ENCODE measurements around the gene HNRNPM. TPM values are rescaled to one million over a fixed set of nuclear protein-coding genes. Genes with fewer than 3 reads are reported as not detected.

Gene HNRNPM
- total RNA-seq, 1 experiment from 2014 or later = 155 TPM

GRCh38 chr19:8481201-8481600, 36.4 kb downstream of the HNRNPM start:
- peaks cover 54% of the 10 kb centered on the region for H3K36me3 ChIP-seq (replicated peaks; ENCODE audit: control insufficient read depth, insufficient read depth, low read length)

GRCh38 chr19:8481616-8482015, 36.8 kb downstream of the HNRNPM start:
- no peak overlapping the region for H3K4me3 ChIP-seq (ENCODE audit: insufficient read depth, low read depth, low read length)
- no peak for DNase-seq
- no peaks in the 10 kb centered on the region for H3K27me3 ChIP-seq (ENCODE audit: control insufficient read depth, insufficient read depth, low read length)
- peaks cover 56% of the 10 kb centered on the region for H3K36me3 ChIP-seq (replicated peaks; ENCODE audit: control insufficient read depth, insufficient read depth, low read length)

More at GRCh38 chr19:8481201-8481600, 36.4 kb downstream of the HNRNPM start:
- Histone ChIP-seq H3K4me3 (ENCODE audit: insufficient read depth, low read depth, low read length) (no peak overlapping the region), H3K27me3 (ENCODE audit: control insufficient read depth, insufficient read depth, low read length) (no peaks in the 10 kb centered on the region)
- no peak for DNase-seq

- no peak for DNase-seq
- no peak overlapping the region for H3K4me3 ChIP-seq (ENCODE audit: insufficient read depth, low read depth, low read length)
- H3K36me3 ChIP-seq (replicated peaks; ENCODE audit: control insufficient read depth, insufficient read depth, low read length) = peaks cover 58% of the 10 kb centered on the region
- H3K27me3 ChIP-seq (ENCODE audit: control insufficient read depth, insufficient read depth, low read length) = no peaks in the 10 kb centered on the region
Measured at GRCh38 chr19:8482696-8483095, 37.9 kb downstream of the HNRNPM start.

GRCh38 chr19:8483165-8483564, 38.4 kb downstream of the HNRNPM start:
- peaks cover 57% of the 10 kb centered on the region for H3K36me3 ChIP-seq (replicated peaks; ENCODE audit: control insufficient read depth, insufficient read depth, low read length)
- no peak for DNase-seq
- no peak overlapping the region for H3K4me3 ChIP-seq (ENCODE audit: insufficient read depth, low read depth, low read length)
- no peaks in the 10 kb centered on the region for H3K27me3 ChIP-seq (ENCODE audit: control insufficient read depth, insufficient read depth, low read length)

- Histone ChIP-seq H3K27me3 (ENCODE audit: control insufficient read depth, insufficient read depth, low read length) (no peaks in the 10 kb centered on the region), H3K36me3 (replicated peaks; ENCODE audit: control insufficient read depth, insufficient read depth, low read length) (peaks cover 55% of the 10 kb centered on the region), H3K4me3 (ENCODE audit: insufficient read depth, low read depth, low read length) (no peak overlapping the region)
- no peak for DNase-seq
Measured at GRCh38 chr19:8484331-8484894, 39.6 kb downstream of the HNRNPM start.

GRCh38 chr19:8485561-8486371, 41.0 kb downstream of the HNRNPM start:
- Histone ChIP-seq H3K4me3 (ENCODE audit: insufficient read depth, low read depth, low read length) (no peak overlapping the region), H3K36me3 (replicated peaks; ENCODE audit: control insufficient read depth, insufficient read depth, low read length) (peaks cover 53% of the 10 kb centered on the region), H3K27me3 (ENCODE audit: control insufficient read depth, insufficient read depth, low read length) (no peaks in the 10 kb centered on the region)
- no peak for DNase-seq

GRCh38 chr19:8486661-8487136, 41.9 kb downstream of the HNRNPM start:
- no peaks in the 10 kb centered on the region for H3K27me3 ChIP-seq (ENCODE audit: control insufficient read depth, insufficient read depth, low read length)
- no peak for DNase-seq
- H3K36me3 ChIP-seq (replicated peaks; ENCODE audit: control insufficient read depth, insufficient read depth, low read length) = peaks cover 49% of the 10 kb centered on the region
- no peak overlapping the region for H3K4me3 ChIP-seq (ENCODE audit: insufficient read depth, low read depth, low read length)

- DNase-seq = peak; percentile 35
- Histone ChIP-seq H3K27me3 (ENCODE audit: control insufficient read depth, insufficient read depth, low read length) (no peaks in the 10 kb centered on the region), H3K36me3 (replicated peaks; ENCODE audit: control insufficient read depth, insufficient read depth, low read length) (peaks cover 46% of the 10 kb centered on the region), H3K4me3 (ENCODE audit: insufficient read depth, low read depth, low read length) (no peak overlapping the region)
Measured at GRCh38 chr19:8487137-8487851, 42.5 kb downstream of the HNRNPM start.

GRCh38 chr19:8488365-8488764, 43.6 kb downstream of the HNRNPM start:
- H3K4me3 ChIP-seq (ENCODE audit: insufficient read depth, low read depth, low read length) = no peak overlapping the region
- no peak for DNase-seq
- peaks cover 40% of the 10 kb centered on the region for H3K36me3 ChIP-seq (replicated peaks; ENCODE audit: control insufficient read depth, insufficient read depth, low read length)
- no peaks in the 10 kb centered on the region for H3K27me3 ChIP-seq (ENCODE audit: control insufficient read depth, insufficient read depth, low read length)

GRCh38 chr19:8489561-8490394, 45.0 kb downstream of the HNRNPM start:
- peak; percentile 68 for DNase-seq
- H3K4me3 ChIP-seq (ENCODE audit: insufficient read depth, low read depth, low read length) = no peak overlapping the region
- H3K36me3 ChIP-seq (replicated peaks; ENCODE audit: control insufficient read depth, insufficient read depth, low read length) = peaks cover 32% of the 10 kb centered on the region
- no peaks in the 10 kb centered on the region for H3K27me3 ChIP-seq (ENCODE audit: control insufficient read depth, insufficient read depth, low read length)

GRCh38 chr19:8490395-8490760, 45.6 kb downstream of the HNRNPM start:
- Histone ChIP-seq H3K4me3 (ENCODE audit: insufficient read depth, low read depth, low read length) (no peak overlapping the region), H3K36me3 (replicated peaks; ENCODE audit: control insufficient read depth, insufficient read depth, low read length) (peaks cover 26% of the 10 kb centered on the region), H3K27me3 (ENCODE audit: control insufficient read depth, insufficient read depth, low read length) (no peaks in the 10 kb centered on the region)
- peak; percentile 56 for DNase-seq

- Histone ChIP-seq H3K27me3 (ENCODE audit: control insufficient read depth, insufficient read depth, low read length) (no peaks in the 10 kb centered on the region), H3K36me3 (replicated peaks; ENCODE audit: control insufficient read depth, insufficient read depth, low read length) (peaks cover 22% of the 10 kb centered on the region)
- no peak for DNase-seq
Measured at GRCh38 chr19:8490873-8491272, 46.1 kb downstream of the HNRNPM start.

GRCh38 chr19:8491574-8491973, 46.8 kb downstream of the HNRNPM start:
- no peaks in the 10 kb centered on the region for H3K27me3 ChIP-seq (ENCODE audit: control insufficient read depth, insufficient read depth, low read length)
- no peak overlapping the region for H3K4me3 ChIP-seq (ENCODE audit: insufficient read depth, low read depth, low read length)
- DNase-seq = peak; percentile 65
- H3K36me3 ChIP-seq (replicated peaks; ENCODE audit: control insufficient read depth, insufficient read depth, low read length) = peaks cover 16% of the 10 kb centered on the region

More at GRCh38 chr19:8490873-8491272, 46.1 kb downstream of the HNRNPM start:
- H3K4me3 ChIP-seq (ENCODE audit: insufficient read depth, low read depth, low read length) = no peak overlapping the region

GRCh38 chr19:8494158-8494557, 49.4 kb downstream of the HNRNPM start:
- H3K27me3 ChIP-seq (ENCODE audit: control insufficient read depth, insufficient read depth, low read length) = no peaks in the 10 kb centered on the region
- no peaks in the 10 kb centered on the region for H3K36me3 ChIP-seq (replicated peaks; ENCODE audit: control insufficient read depth, insufficient read depth, low read length)
- DNase-seq = peak; percentile 70

More at GRCh38 chr19:8494158-8494557, 49.4 kb downstream of the HNRNPM start:
- H3K4me3 ChIP-seq (ENCODE audit: insufficient read depth, low read depth, low read length) = no peak overlapping the region
